HCT116 (cell line): ENCODE results near the gene DAPK1. TPM values are rescaled to one million over a fixed set of nuclear protein-coding genes. Genes with fewer than 3 reads are reported as not detected.

Experiments
- ATAC-seq: fragments of 200-7000 bp; cut with Tn5 transposase; 2 replicates; pipeline ENCODE4 v1.9.1; 2020; ENCODE audit warnings: mild to moderate bottlenecking, moderate library complexity
- BruUV-seq: library from RNA; stranded (reverse); fragments of 400-500 nt; replicated peaks from 2 replicates; lab custom pipeline; 2021; lab: Mats Ljungman, UMichigan
- CTCF ChIA-PET: fragments of 300-600 bp; sonication (Branson Sonifier 250); formaldehyde crosslinking; loops from one replicate; lab custom pipeline; 2021; ENCODE audit warnings: antibody characterized with exemption; lab: Charles Lee
- POLR2A ChIA-PET: fragments of 300-600, 350-600 bp; sonication (Branson Sonifier 250); formaldehyde crosslinking; loops from one replicate; lab custom pipeline; 2021; ENCODE audit warnings: antibody characterized with exemption; lab: Charles Lee
- RAD21 ChIA-PET, 2 experiments: fragments of 300-600 bp; sonication (Branson Sonifier 250); formaldehyde crosslinking; loops; one replicate each; lab custom pipeline; 2023; ENCODE audit warnings: low total read pairs in 2 of 2; ENCODE audit not compliant: uncharacterized antibody in 2 of 2, unreplicated experiment in 2 of 2, low non-redundant PET in 1 of 2; lab: Charles Lee
- DNase-seq: peaks from one replicate; pipeline ENCODE4 v3.0.0-alpha.2; 2010; ENCODE audit warnings: low read depth, low spot score
- H2AFZ ChIP-seq: fragments of 200-600 bp; shearing (Covaris generic), sonication (generic); 2 replicates; pipeline ENCODE4 v1.6.1; 2017; ENCODE audit warnings: low read depth, mixed run types, mixed read lengths, antibody characterized with exemption, low read length; ENCODE audit not compliant: poor library complexity, severe bottlenecking
- H3K27ac ChIP-seq: 2 replicates; pipeline ENCODE4 v1.5.1; 2012; ENCODE audit warnings: low read depth, low read length
- H3K27me3 ChIP-seq: fragments of 200-600 bp; sonication (generic); 2 replicates; pipeline ENCODE4 v1.6.1; 2016; ENCODE audit warnings: mixed run types, low read length, mixed read lengths; ENCODE audit not compliant: insufficient read depth
- H3K36me3 ChIP-seq, 2 experiments: fragments of 200-500 bp in 1 of 2; fragments of 200-600 bp in 1 of 2; sonication (Bioruptor generic) in 1 of 2; sonication (generic) in 1 of 2; 2 replicates each; pipeline versions ENCODE4 v1.5.1 to v1.6.1; 2014 to 2016; ENCODE audit warnings: low read length in 2 of 2, inconsistent platforms in 1 of 2, mixed read lengths in 1 of 2, mixed run types in 1 of 2; ENCODE audit not compliant: insufficient read depth in 2 of 2, control insufficient read depth in 1 of 2
- H3K4me1 ChIP-seq, 2 experiments: fragments of 200-600 bp in 1 of 2; sonication (generic) in 1 of 2; 2 replicates each; pipeline versions ENCODE4 v1.5.1 to v1.6.1; 2012 to 2017; ENCODE audit warnings: low read length in 2 of 2, inconsistent platforms in 1 of 2, mild to moderate bottlenecking in 1 of 2, mixed read lengths in 1 of 2, mixed run types in 1 of 2, moderate library complexity in 1 of 2; ENCODE audit not compliant: insufficient read depth in 2 of 2, control insufficient read depth in 1 of 2
- H3K4me2 ChIP-seq: fragments of 200-600 bp; sonication (generic); 2 replicates; pipeline ENCODE4 v1.6.1; 2017; ENCODE audit warnings: mixed run types, low read length, mixed read lengths
- H3K4me3 ChIP-seq, 2 experiments: fragments of 200-600 bp in 1 of 2; sonication (generic) in 1 of 2; replicated peaks in 1 of 2; 2 replicates each; pipeline ENCODE4 v1.5.1; 2011 to 2016; ENCODE audit warnings: low read length in 2 of 2, control low read depth in 1 of 2, low read depth in 1 of 2, mild to moderate bottlenecking in 1 of 2, mixed read lengths in 1 of 2, mixed run types in 1 of 2
- H3K79me2 ChIP-seq: fragments of 200-600 bp; sonication (generic); 2 replicates; pipeline ENCODE4 v1.6.1; 2017; ENCODE audit warnings: mild to moderate bottlenecking, mixed run types, low read length, moderate library complexity, mixed read lengths; ENCODE audit not compliant: insufficient read depth
- H3K9ac ChIP-seq: fragments of 200-600 bp; sonication (generic); 2 replicates; pipeline ENCODE4 v1.6.1; 2016; ENCODE audit warnings: low read length, mixed read lengths
- H3K9me2 ChIP-seq: fragments of 200-600 bp; sonication (generic), shearing (Covaris generic); 2 replicates; pipeline ENCODE4 v1.6.1; 2017; ENCODE audit warnings: mixed run types, mild to moderate bottlenecking, moderate library complexity; ENCODE audit not compliant: insufficient read depth
- H3K9me3 ChIP-seq, 2 experiments: fragments of 200-500 bp in 1 of 2; fragments of 200-600 bp in 1 of 2; sonication (Bioruptor generic) in 1 of 2; sonication (generic) in 1 of 2; 2 replicates each; pipeline ENCODE4 v1.6.1; 2014 to 2017; ENCODE audit warnings: low read length in 2 of 2, mixed read lengths in 2 of 2, inconsistent platforms in 1 of 2, low read depth in 1 of 2, mild to moderate bottlenecking in 1 of 2, mixed run types in 1 of 2, moderate library complexity in 1 of 2; ENCODE audit not compliant: control insufficient read depth in 1 of 2, insufficient read depth in 1 of 2
- H4K20me1 ChIP-seq: fragments of 200-600 bp; sonication (generic), shearing (Covaris generic); 2 replicates; pipeline ENCODE4 v1.6.1; 2017; ENCODE audit warnings: mixed run types, mild to moderate bottlenecking, moderate library complexity; ENCODE audit not compliant: insufficient read depth
- ATF3 ChIP-seq: IDR thresholded peaks from 2 replicates; pipeline ENCODE4 v1.6.1; 2012
- CBX3 ChIP-seq: IDR thresholded peaks from 2 replicates; pipeline ENCODE4 v1.6.1; 2012; ENCODE audit warnings: low read depth
- CEBPB ChIP-seq: IDR thresholded peaks from 2 replicates; pipeline ENCODE4 v1.6.1; 2012; ENCODE audit warnings: low read depth
- CTCF ChIP-seq, 3 experiments: fragments of 200-600 bp in 1 of 3; sonication (generic) in 1 of 3; IDR thresholded peaks in 2 of 3; conservative IDR thresholded peaks in 1 of 3; 2 replicates each; pipeline ENCODE4 v1.5.1; 2012 to 2017; ENCODE audit warnings: low read depth in 2 of 3, low read length in 2 of 3, antibody characterized with exemption in 1 of 3, borderline replicate concordance in 1 of 3, control low read depth in 1 of 3, mild to moderate bottlenecking in 1 of 3, mixed read lengths in 1 of 3, mixed run types in 1 of 3, moderate library complexity in 1 of 3; ENCODE audit not compliant: insufficient read depth in 1 of 3
- EGR1 ChIP-seq: IDR thresholded peaks from 2 replicates; pipeline ENCODE4 v1.6.1; 2012; ENCODE audit warnings: low read depth
- EZH2 ChIP-seq: fragments of 200-600 bp; sonication (generic); IDR thresholded peaks from 2 replicates; pipeline ENCODE4 v1.6.1; 2017; ENCODE audit warnings: antibody characterized with exemption, mixed run types
- EZH2phosphoT487 ChIP-seq: fragments of 200-600 bp; IDR thresholded peaks from 2 replicates; pipeline ENCODE4 v1.6.1; 2018; ENCODE audit warnings: antibody characterized with exemption, borderline replicate concordance
- FOSL1 ChIP-seq: IDR thresholded peaks from 2 replicates; pipeline ENCODE4 v1.6.1; 2012; ENCODE audit warnings: low read depth
- POLR2A ChIP-seq: IDR thresholded peaks from 2 replicates; pipeline ENCODE4 v1.7.0; 2011; ENCODE audit warnings: borderline replicate concordance; ENCODE audit not compliant: insufficient read depth, insufficient read length; ENCODE audit errors: extremely low read depth
- POLR2AphosphoS5 ChIP-seq: IDR thresholded peaks from 2 replicates; pipeline ENCODE4 v1.6.1; 2011; ENCODE audit warnings: mild to moderate bottlenecking, low read depth, low read length, moderate library complexity
- RAD21 ChIP-seq: IDR thresholded peaks from 2 replicates; pipeline ENCODE4 v1.6.1; 2012; ENCODE audit warnings: low read depth, mild to moderate bottlenecking
- REST ChIP-seq: IDR thresholded peaks from 2 replicates; pipeline ENCODE4 v1.6.1; 2012; ENCODE audit warnings: low read depth
- SIN3A ChIP-seq: IDR thresholded peaks from 2 replicates; pipeline ENCODE4 v1.6.1; 2012; ENCODE audit warnings: low read depth
- SP1 ChIP-seq: IDR thresholded peaks from 2 replicates; pipeline ENCODE4 v1.6.1; 2012; ENCODE audit warnings: low read depth
- SRF ChIP-seq: IDR thresholded peaks from 2 replicates; pipeline ENCODE4 v1.6.1; 2012; ENCODE audit warnings: low read depth
- YY1 ChIP-seq: IDR thresholded peaks from 2 replicates; pipeline ENCODE4 v1.6.1; 2011; ENCODE audit warnings: low read length, low read depth, moderate library complexity, mild to moderate bottlenecking; ENCODE audit not compliant: insufficient replicate concordance; ENCODE audit errors: extremely low read depth
- ZBTB33 ChIP-seq: IDR thresholded peaks from 2 replicates; pipeline ENCODE4 v1.6.1; 2011; ENCODE audit warnings: mild to moderate bottlenecking, low read length, moderate library complexity; ENCODE audit not compliant: insufficient replicate concordance; ENCODE audit errors: extremely low read depth
- ZFX ChIP-seq: fragments of 450-650 bp; IDR thresholded peaks from 2 replicates; pipeline ENCODE4 v1.6.1; 2017
- ZNF274 ChIP-seq: fragments of 200-500 bp; sonication (Bioruptor generic); IDR thresholded peaks from 2 replicates; pipeline ENCODE4 v1.6.1; 2014; ENCODE audit warnings: mild to moderate bottlenecking, low read depth, low read length, inconsistent platforms
- intact Hi-C: fragments of 100-400 bp; cut with micrococcal nuclease; formaldehyde crosslinking; loops from 2 replicates; pipeline ENCODE4 v1.10.0; 2022
- total RNA-seq: library from RNA; stranded (reverse); gene quantifications from one replicate; pipeline ENCODE4 v1.2.1, GENCODE V29; 2021; ENCODE audit not compliant: unreplicated experiment
- TF ChIP-seq, protein P1 (sequence below): IDR thresholded peaks from 2 replicates; pipeline ENCODE4 v1.6.1; 2012

Gene DAPK1
- total RNA-seq, 1 experiment from 2014 or later = 5.6 TPM

DNA sequence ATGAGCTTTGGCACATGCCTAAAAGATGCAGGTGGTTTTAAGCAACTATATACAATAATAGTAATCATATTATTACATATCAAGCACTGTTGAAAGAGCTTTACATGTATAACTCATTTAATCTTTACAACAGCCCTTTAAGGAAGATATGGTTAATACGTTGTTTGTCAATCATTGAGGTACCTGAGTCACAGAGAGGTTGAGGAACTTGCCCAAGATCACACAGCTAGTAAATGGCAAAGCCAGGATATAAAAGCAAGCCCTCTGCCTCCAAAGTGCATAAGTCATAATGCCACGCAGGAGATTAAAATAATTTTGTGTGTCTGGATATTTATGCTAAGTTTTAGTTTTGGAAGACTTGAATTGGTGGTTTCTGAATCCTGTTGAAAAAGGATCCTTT, 90.2 kb downstream of the DAPK1 start:
- no peaks in the 10 kb centered on the region for H3K36me3 ChIP-seq
- intact Hi-C loops = loop anchor here (5.0 kb wide), 1 partner anchor 126 kb away; no protein-coding TSS in a partner anchor
- ChIA-PET POLR2A (no interaction called here), RAD21 (no interaction called here), CTCF (no interaction called here)
- no peak overlapping the region for H3K4me3 ChIP-seq
- no peaks in the 10 kb centered on the region for H3K9me2 ChIP-seq
- H3K9ac ChIP-seq = no peak overlapping the region
- no peak overlapping the region for H3K27ac ChIP-seq
- no peaks in the 10 kb centered on the region for H3K4me1 ChIP-seq
- no peaks in the 10 kb centered on the region for H4K20me1 ChIP-seq
- no peaks in the 10 kb centered on the region for H3K9me3 ChIP-seq
- H3K79me2 ChIP-seq = no peaks in the 10 kb centered on the region
- no TSS peak for BruUV-seq
- no peak overlapping the region for H2AFZ ChIP-seq
- TF ChIP-seq, protein P1, sequence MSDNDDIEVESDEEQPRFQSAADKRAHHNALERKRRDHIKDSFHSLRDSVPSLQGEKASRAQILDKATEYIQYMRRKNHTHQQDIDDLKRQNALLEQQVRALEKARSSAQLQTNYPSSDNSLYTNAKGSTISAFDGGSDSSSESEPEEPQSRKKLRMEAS = no peak
- no peak for TF ChIP-seq FOSL1
- no peak for TF ChIP-seq CBX3
- no peak for TF ChIP-seq YY1
- no peak for TF ChIP-seq CEBPB
- no peak for TF ChIP-seq ZBTB33
- TF ChIP-seq RAD21 = no peak
- TF ChIP-seq SIN3A = no peak
- TF ChIP-seq ZNF274 = no peak
- TF ChIP-seq EZH2phosphoT487 = no peak
- no peak for TF ChIP-seq ATF3
- TF ChIP-seq EGR1 = no peak
- TF ChIP-seq ZFX = no peak
- no peak for TF ChIP-seq EZH2
- no peak for TF ChIP-seq POLR2A
- TF ChIP-seq SRF = no peak
- no peak for TF ChIP-seq CTCF (IDR thresholded peaks at IDR 0.05 in 2 of 3, conservative IDR thresholded peaks at IDR 0.05 in 1 of 3; ENCODE audit: borderline replicate concordance in 1 of 3, insufficient read depth in 1 of 3, low read depth in 2 of 3, low read length in 2 of 3)
- TF ChIP-seq POLR2AphosphoS5 = no peak
- TF ChIP-seq SP1 = no peak
- no peak for TF ChIP-seq REST
- no peak overlapping the region for H3K4me2 ChIP-seq
- no peak for ATAC-seq
- no peak for DNase-seq
- H3K27me3 ChIP-seq = no peaks in the 10 kb centered on the region
